Measurements from ENCODE around the gene CELF2. TPM values are rescaled to one million over a fixed set of nuclear protein-coding genes. Genes with fewer than 3 reads are reported as not detected.

The CELF2 gene
- total RNA-seq, 1 donor from 2014 or later, result 31.6 TPM

DNA sequence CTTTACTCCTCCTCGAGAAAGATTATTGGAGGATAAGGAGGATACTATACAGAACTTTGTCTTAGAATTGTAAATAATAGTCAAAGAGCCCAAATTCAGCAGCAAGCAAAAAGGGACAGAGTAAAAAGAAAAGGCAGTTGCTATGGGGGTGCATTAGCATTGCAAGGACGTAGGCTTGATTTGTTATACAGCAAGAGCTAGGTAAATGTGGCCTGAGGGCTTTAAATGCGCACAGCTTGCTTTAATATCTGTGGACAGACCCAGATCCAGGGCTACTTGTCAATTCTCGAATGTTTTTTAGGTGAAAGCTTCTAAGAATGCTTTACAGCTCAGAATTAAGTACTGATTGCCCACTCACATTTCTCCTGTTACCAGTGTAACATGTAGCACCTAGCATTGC is 58.5 kb downstream of the CELF2 start:
- H3K27me3 Mint-ChIP-seq (ENCODE audit: insufficient read depth, low read depth), result peaks cover 2% of the 10 kb centered on the region
- H3K27ac ChIP-seq, result no peak overlapping the region

DNA sequence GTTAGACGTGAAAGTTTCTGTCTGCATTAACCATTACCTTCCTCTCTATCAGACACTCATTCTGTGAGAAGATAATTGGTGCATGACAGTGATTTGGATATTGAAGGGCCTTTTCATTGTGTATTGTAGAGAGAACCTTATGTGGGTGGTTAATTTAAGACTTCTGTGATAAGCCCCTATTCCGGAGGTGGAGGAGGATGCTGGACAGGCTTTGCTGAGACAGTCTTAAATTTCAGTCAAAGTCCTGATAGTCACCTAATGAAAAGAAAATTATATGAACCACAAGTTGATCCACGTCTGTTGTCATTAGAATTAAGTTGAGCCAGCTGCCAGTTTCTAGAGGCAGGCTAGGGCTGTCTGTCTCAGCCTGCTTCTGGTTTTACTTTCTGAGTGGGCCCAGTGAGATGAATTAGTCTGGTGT is 62.9 kb downstream of the CELF2 start:
- H3K27me3 Mint-ChIP-seq (ENCODE audit: insufficient read depth, low read depth), result peaks cover 2% of the 10 kb centered on the region
- H3K27me3 ChIP-seq, result no peaks in the 10 kb centered on the region
- H3K36me3 ChIP-seq, result no peaks in the 10 kb centered on the region
- no peak overlapping the region for H3K27ac Mint-ChIP-seq
- H3F3A ChIP-seq (ENCODE audit: low read depth), result no peaks in the 10 kb centered on the region
- no peaks in the 10 kb centered on the region for H3K79me2 ChIP-seq (ENCODE audit: low read depth)
- H3K4me3 Mint-ChIP-seq, result no peak overlapping the region
- H3K4me3 ChIP-seq, result no peak overlapping the region
- H2AFZ ChIP-seq (replicated peaks), result no peak overlapping the region
- no peak overlapping the region for H3K27ac ChIP-seq
- peaks cover 6% of the 10 kb centered on the region for H3K9me3 Mint-ChIP-seq
- no peaks in the 10 kb centered on the region for H4K20me1 ChIP-seq (ENCODE audit: low read depth)
- TF ChIP-seq EZH2 (IDR thresholded peaks at IDR 0.05) (no peak), EZH2phosphoT487 (IDR thresholded peaks at IDR 0.05) (no peak)
- TF ChIP-seq, protein P1, sequence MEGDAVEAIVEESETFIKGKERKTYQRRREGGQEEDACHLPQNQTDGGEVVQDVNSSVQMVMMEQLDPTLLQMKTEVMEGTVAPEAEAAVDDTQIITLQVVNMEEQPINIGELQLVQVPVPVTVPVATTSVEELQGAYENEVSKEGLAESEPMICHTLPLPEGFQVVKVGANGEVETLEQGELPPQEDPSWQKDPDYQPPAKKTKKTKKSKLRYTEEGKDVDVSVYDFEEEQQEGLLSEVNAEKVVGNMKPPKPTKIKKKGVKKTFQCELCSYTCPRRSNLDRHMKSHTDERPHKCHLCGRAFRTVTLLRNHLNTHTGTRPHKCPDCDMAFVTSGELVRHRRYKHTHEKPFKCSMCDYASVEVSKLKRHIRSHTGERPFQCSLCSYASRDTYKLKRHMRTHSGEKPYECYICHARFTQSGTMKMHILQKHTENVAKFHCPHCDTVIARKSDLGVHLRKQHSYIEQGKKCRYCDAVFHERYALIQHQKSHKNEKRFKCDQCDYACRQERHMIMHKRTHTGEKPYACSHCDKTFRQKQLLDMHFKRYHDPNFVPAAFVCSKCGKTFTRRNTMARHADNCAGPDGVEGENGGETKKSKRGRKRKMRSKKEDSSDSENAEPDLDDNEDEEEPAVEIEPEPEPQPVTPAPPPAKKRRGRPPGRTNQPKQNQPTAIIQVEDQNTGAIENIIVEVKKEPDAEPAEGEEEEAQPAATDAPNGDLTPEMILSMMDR (IDR thresholded peaks at IDR 0.05), result no peak
- no peaks in the 10 kb centered on the region for H3K36me3 Mint-ChIP-seq
- H3K4me2 ChIP-seq, result no peak overlapping the region
- H3K4me1 Mint-ChIP-seq, result no peaks in the 10 kb centered on the region
- H3K9ac ChIP-seq, result no peak overlapping the region
- H3K9me3 ChIP-seq (ENCODE audit: low read depth), result no peaks in the 10 kb centered on the region
- DNase-seq (ENCODE audit: low spot score), result no peak
- peaks cover 7% of the 10 kb centered on the region for H3K4me1 ChIP-seq

More for the DNA sequence above, 58.5 kb downstream of the CELF2 start:
- Mint-ChIP-seq H3K4me1 (no peaks in the 10 kb centered on the region), H3K27ac (no peak overlapping the region), H3K9me3 (no peaks in the 10 kb centered on the region), H3K36me3 (no peaks in the 10 kb centered on the region), H3K4me3 (no peak overlapping the region)
- TF ChIP-seq, protein P1 (IDR thresholded peaks at IDR 0.05), result no peak
- TF ChIP-seq EZH2phosphoT487 (IDR thresholded peaks at IDR 0.05), result no peak
- TF ChIP-seq EZH2 (IDR thresholded peaks at IDR 0.05), result no peak
- no peak for DNase-seq (ENCODE audit: low spot score)
- no peak overlapping the region for H3K4me2 ChIP-seq
- H3K4me1 ChIP-seq, result peaks cover 7% of the 10 kb centered on the region
- H3K79me2 ChIP-seq (ENCODE audit: low read depth), result no peaks in the 10 kb centered on the region
- H3K9ac ChIP-seq, result no peak overlapping the region
- no peaks in the 10 kb centered on the region for H3F3A ChIP-seq (ENCODE audit: low read depth)
- H2AFZ ChIP-seq (replicated peaks), result no peak overlapping the region
- H3K4me3 ChIP-seq, result no peak overlapping the region
- H3K27me3 ChIP-seq, result no peaks in the 10 kb centered on the region
- no peaks in the 10 kb centered on the region for H3K36me3 ChIP-seq
- no peaks in the 10 kb centered on the region for H3K9me3 ChIP-seq (ENCODE audit: low read depth)
- H4K20me1 ChIP-seq (ENCODE audit: low read depth), result peaks cover 9% of the 10 kb centered on the region

DNA sequence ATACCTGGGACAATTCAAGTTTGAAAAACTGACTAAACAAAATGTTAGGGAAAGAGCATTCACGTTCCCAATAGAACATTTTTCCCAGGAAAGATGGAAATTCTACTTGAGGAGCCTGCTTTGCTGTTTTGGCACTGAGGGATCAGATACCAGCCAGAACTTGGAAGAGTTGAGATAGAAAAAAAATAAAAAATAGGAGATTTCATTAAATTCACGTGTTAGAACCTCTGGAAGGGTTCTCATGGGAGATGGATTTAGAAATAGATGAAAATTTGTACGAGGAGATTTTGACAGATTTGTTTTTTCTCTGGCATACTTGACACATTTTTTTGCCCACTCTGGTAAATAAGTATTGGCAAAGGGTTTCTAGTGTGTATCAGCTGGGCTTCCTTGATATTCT is 63.7 kb downstream of the CELF2 start:
- Mint-ChIP-seq H3K9me3 (peaks cover 6% of the 10 kb centered on the region), H3K27ac (no peak overlapping the region), H3K27me3 (ENCODE audit: insufficient read depth, low read depth) (no peaks in the 10 kb centered on the region), H3K4me3 (no peak overlapping the region), H3K36me3 (no peaks in the 10 kb centered on the region), H3K4me1 (peaks cover 2% of the 10 kb centered on the region)
- H3K4me1 ChIP-seq, result peaks cover 7% of the 10 kb centered on the region
- no peaks in the 10 kb centered on the region for H3K27me3 ChIP-seq
- H3K79me2 ChIP-seq (ENCODE audit: low read depth), result no peaks in the 10 kb centered on the region
- H3K4me3 ChIP-seq, result no peak overlapping the region
- DNase-seq (ENCODE audit: low spot score), result no peak
- no peaks in the 10 kb centered on the region for H4K20me1 ChIP-seq (ENCODE audit: low read depth)
- no peaks in the 10 kb centered on the region for H3K9me3 ChIP-seq (ENCODE audit: low read depth)
- H3K4me2 ChIP-seq, result no peak overlapping the region
- H3K36me3 ChIP-seq, result no peaks in the 10 kb centered on the region
- no peak for TF ChIP-seq EZH2phosphoT487 (IDR thresholded peaks at IDR 0.05)
- TF ChIP-seq, protein P1 (IDR thresholded peaks at IDR 0.05), result no peak
- TF ChIP-seq EZH2 (IDR thresholded peaks at IDR 0.05), result no peak
- H3K9ac ChIP-seq, result no peak overlapping the region
- no peak overlapping the region for H3K27ac ChIP-seq
- H2AFZ ChIP-seq (replicated peaks), result no peak overlapping the region
- no peaks in the 10 kb centered on the region for H3F3A ChIP-seq (ENCODE audit: low read depth)
